GM12878 (cell line): ENCODE measurements around the gene KIF6. TPM values are rescaled to one million over a fixed set of nuclear protein-coding genes. Genes with fewer than 3 reads are reported as not detected.

Experiments used
- ATAC-seq: fragments of 200-7000 bp; cut with Tn5 transposase; 3 replicates; pipeline ENCODE4 v1.9.1; 2020; ENCODE audit warnings: mild to moderate bottlenecking, moderate library complexity
- BruUV-seq: library from RNA; stranded (reverse); fragments of 400-500 nt; replicated peaks from 2 replicates; lab custom pipeline; 2021; lab: Mats Ljungman, UMichigan
- CTCF ChIA-PET: fragments of 300-600 bp; sonication (Branson Sonifier 250); formaldehyde crosslinking; extraction: SDS; loops from one replicate; lab custom pipeline; 2021; ENCODE audit warnings: inconsistent platforms; lab: Yijun Ruan, JAX
- POLR2A ChIA-PET: fragments of 350-600 bp; formaldehyde crosslinking; extraction: SDS; loops from one replicate; lab custom pipeline; 2021; ENCODE audit warnings: inconsistent platforms; lab: Charles Lee
- RAD21 ChIA-PET: fragments of 300-600 bp; sonication (Branson Sonifier 250); formaldehyde crosslinking; loops from one replicate; lab custom pipeline; 2023; ENCODE audit warnings: antibody characterized with exemption; ENCODE audit not compliant: unreplicated experiment; lab: Charles Lee
- SMC1A ChIA-PET: fragments of 300-600 bp; sonication (Branson Sonifier 250); formaldehyde crosslinking; loops from one replicate; lab custom pipeline; 2023; ENCODE audit not compliant: unreplicated experiment, uncharacterized antibody; lab: Charles Lee
- DNase-seq: peaks from one replicate; pipeline ENCODE4 v3.0.0-alpha.2; 2011; ENCODE audit warnings: low read depth, low spot score
- FAIRE-seq: peaks from 3 replicates; lab custom pipeline; 2011; peaks lifted over from hg19 to GRCh38; lab: Jason Lieb, UNC
- H2AFZ ChIP-seq: 2 replicates; pipeline ENCODE4 v1.6.0; 2011; ENCODE audit warnings: low read depth, low read length, control low read depth; ENCODE audit not compliant: control insufficient read depth
- H3K27ac ChIP-seq: 2 replicates; pipeline ENCODE4 v1.5.1; 2011; ENCODE audit warnings: control low read depth; ENCODE audit not compliant: control insufficient read depth, insufficient read depth
- H3K27me3 ChIP-seq, 2 experiments: replicated peaks in 1 of 2; 2 replicates each; pipeline versions ENCODE4 v1.6.0 to v1.6.1; 2011; ENCODE audit warnings: low read length in 1 of 2; ENCODE audit not compliant: control insufficient read depth in 2 of 2, insufficient read depth in 2 of 2
- H3K36me3 ChIP-seq, 2 experiments: 2 replicates each; pipeline ENCODE4 v1.5.1; 2011; ENCODE audit warnings: low read length in 1 of 2; ENCODE audit not compliant: control insufficient read depth in 2 of 2, insufficient read depth in 2 of 2
- H3K4me1 ChIP-seq: 2 replicates; pipeline ENCODE4 v1.6.1; 2011; ENCODE audit warnings: mild to moderate bottlenecking, low read length, moderate library complexity, mixed read lengths; ENCODE audit not compliant: control insufficient read depth, insufficient read depth
- H3K4me2 ChIP-seq: 2 replicates; pipeline ENCODE4 v1.6.0; 2011; ENCODE audit warnings: control low read depth; ENCODE audit not compliant: control insufficient read depth, insufficient read depth
- H3K4me3 ChIP-seq: fragments of 200-600 bp; sonication (generic); 2 replicates; pipeline ENCODE4 v1.5.1; 2016
- H3K79me2 ChIP-seq: 2 replicates; pipeline ENCODE4 v1.6.0; 2011; ENCODE audit warnings: low read length; ENCODE audit not compliant: control insufficient read depth, insufficient read depth
- H3K9ac ChIP-seq: 2 replicates; pipeline ENCODE4 v1.8.0; 2011; ENCODE audit warnings: low read length, control low read depth, mixed read lengths; ENCODE audit not compliant: control insufficient read depth, insufficient read depth
- H3K9me3 ChIP-seq: replicated peaks from 3 replicates; pipeline ENCODE4 v1.5.1; 2011; ENCODE audit warnings: mild to moderate bottlenecking, low read length; ENCODE audit not compliant: control insufficient read depth, insufficient read depth
- H4K20me1 ChIP-seq: 2 replicates; pipeline ENCODE4 v1.6.0; 2011; ENCODE audit not compliant: control insufficient read depth, insufficient read depth
- BHLHE40 ChIP-seq, 2 experiments: fragments of 450-650 bp in 1 of 2; IDR thresholded peaks; 2 replicates each; pipeline ENCODE4 v1.6.1; 2011 to 2017; ENCODE audit warnings: low read depth in 2 of 2, borderline replicate concordance in 1 of 2, improper control_type of control experiment in 1 of 2, low read length in 1 of 2, mild to moderate bottlenecking in 1 of 2
- E4F1 ChIP-seq: fragments of 450-650 bp; IDR thresholded peaks from 2 replicates; pipeline ENCODE4 v1.6.1; 2018; ENCODE audit warnings: borderline replicate concordance, mild to moderate bottlenecking; ENCODE audit not compliant: partially characterized antibody
- FOXK2 ChIP-seq: fragments of 450-650 bp; IDR thresholded peaks from 2 replicates; pipeline ENCODE4 v1.6.1; 2017; ENCODE audit warnings: mild to moderate bottlenecking, moderate library complexity
- HCFC1 ChIP-seq: fragments of 150-350 bp; IDR thresholded peaks from 2 replicates; pipeline ENCODE4 v1.6.1; 2014; ENCODE audit warnings: low read length
- KDM1A ChIP-seq: fragments of 200-600 bp; sonication (generic); IDR thresholded peaks from 2 replicates; pipeline ENCODE4 v1.6.1; 2016; ENCODE audit warnings: borderline replicate concordance
- NRF1 ChIP-seq: conservative IDR thresholded peaks from 2 replicates; pipeline ENCODE4 v1.6.1; 2011; ENCODE audit warnings: mild to moderate bottlenecking, low read depth, low read length, improper control_type of control experiment
- PKNOX1 ChIP-seq: fragments of 450-650 bp; IDR thresholded peaks from 2 replicates; pipeline ENCODE4 v1.6.1; 2016; ENCODE audit warnings: mild to moderate bottlenecking
- RUNX3 ChIP-seq: IDR thresholded peaks from 2 replicates; pipeline ENCODE4 v1.6.1; 2012; ENCODE audit warnings: low read length, inconsistent platforms
- SIX5 ChIP-seq: IDR thresholded peaks from 2 replicates; pipeline ENCODE4 v1.6.1; 2011; ENCODE audit warnings: mild to moderate bottlenecking, low read depth, low read length, moderate library complexity; ENCODE audit not compliant: severe bottlenecking
- SP1 ChIP-seq: IDR thresholded peaks from one replicate; pipeline ENCODE4 v1.6.1; 2011; ENCODE audit warnings: low read depth, low read length
- ZBTB33 ChIP-seq: fragments of 450-650 bp; IDR thresholded peaks from 2 replicates; pipeline ENCODE4 v1.6.1; 2017; ENCODE audit warnings: mild to moderate bottlenecking
- ZNF207 ChIP-seq: fragments of 450-650 bp; IDR thresholded peaks from 2 replicates; pipeline ENCODE4 v1.6.1; 2014; ENCODE audit warnings: antibody characterized with exemption, mild to moderate bottlenecking, borderline replicate concordance
- ZNF274 ChIP-seq: IDR thresholded peaks from one replicate; pipeline ENCODE4 v1.8.0; 2011; ENCODE audit not compliant: insufficient read length, insufficient read depth
- WGBS: methylation state at CpG from one replicate; pipeline ENCODE4 v1.1.6; 2016; ENCODE audit warnings: low lambda C conversion rate; ENCODE audit not compliant: insufficient replicate concordance, insufficient coverage; ENCODE audit errors: missing lambda C conversion rate; 5-methylcytosine and 5-hydroxymethylcytosine counted together
- in situ Hi-C: fragments of 300-500 bp; cut with MboI; formaldehyde crosslinking; loops from 9 replicates; pipeline ENCODE4 v1.14.3; 2018; ENCODE audit warnings: mixed read lengths
- intact Hi-C: fragments of 100-400 bp; cut with micrococcal nuclease; formaldehyde crosslinking; loops from one replicate; pipeline ENCODE4 v1.14.2; 2022; ENCODE audit not compliant: unreplicated experiment
- polyA plus RNA-seq, 11 experiments: library from polyadenylated mRNA; depleted of rRNA in 4 of 11; unstranded in 6 of 11; stranded (reverse) in 5 of 11; fragments of >200 nt; fragmentation: Nextera tagmentation in 4 of 11; fragmentation: Illumina TruSeq in 1 of 11; extraction: Ambion mirVana in 4 of 11; extraction: Trizol in 1 of 11; gene quantifications; 1 replicate in 1 of 11; 2 replicates in 10 of 11; pipeline versions ENCODE4 v1.2.1 to v1.2.3, GENCODE V29; 2011 to 2016; ENCODE audit warnings: inconsistent platforms in 2 of 11, missing spikeins in 2 of 11, low read depth in 1 of 11
- total RNA-seq, 4 experiments: library from RNA; depleted of rRNA in 3 of 4; stranded (reverse); fragments of >200 nt in 3 of 4; fragmentation: Illumina TruSeq in 1 of 4; extraction: Trizol in 1 of 4; gene quantifications; 2 replicates each; pipeline versions ENCODE4 v1.2.1 to v1.2.3, GENCODE V29; 2013 to 2021

The KIF6 gene
- total and polyA plus RNA-seq, 10 of the 15 experiments (the other 5 are each of a cell fraction or from before 2014, with no cell fraction given): 0.09 to 1.0 (median 0.28) TPM

GRCh38 chr6:39465539-39465938 lies 259.7 kb downstream of the KIF6 start:
- DNase-seq (no peak), FAIRE-seq (no peak), ATAC-seq (no peak)
- Histone ChIP-seq H3K36me3 (no peaks in the 10 kb centered on the region), H2AFZ (no peak overlapping the region), H3K4me1 (no peaks in the 10 kb centered on the region), H3K9ac (no peak overlapping the region), H3K4me2 (no peak overlapping the region), H3K27me3 (no peaks in the 10 kb centered on the region), H3K27ac (no peak overlapping the region), H3K9me3 (no peaks in the 10 kb centered on the region), H3K4me3 (no peak overlapping the region), H4K20me1 (no peaks in the 10 kb centered on the region), H3K79me2 (no peaks in the 10 kb centered on the region)
- ChIA-PET RAD21 (no interaction called here), POLR2A (no interaction called here), SMC1A (interaction anchor here (0.9 to 2.2 kb wide), 3 partner anchors 11 to 23 kb away, joined by 4 to 8 read pairs (median 7); no protein-coding TSS in a partner anchor), CTCF (interaction anchor here (1.1 to 2.1 kb wide), 2 partner anchors 10 to 13 kb away, joined by 3 to 9 read pairs; no protein-coding TSS in a partner anchor)
- intact Hi-C loops (no loop called here), in situ Hi-C loops (no loop called here)
- WGBS: 0% methylated on average over 1 of the region's 1 CpG
- no TSS peak for BruUV-seq
- TF ChIP-seq ZNF207 (no peak), FOXK2 (no peak), ZNF274 (no peak), RUNX3 (no peak), PKNOX1 (no peak), SIX5 (no peak), NRF1 (no peak), BHLHE40 (IDR thresholded peaks at IDR 0.05; ENCODE audit: borderline replicate concordance in 1 of 2, low read depth in 2 of 2, low read length in 1 of 2) (no peak), E4F1 (no peak), HCFC1 (no peak), KDM1A (no peak), ZBTB33 (no peak), SP1 (no peak)
- TF ChIP-seq, all 136 proteins: peak for 0
